ENCODE data around the gene MOB2. TPM values are rescaled to one million over a fixed set of nuclear protein-coding genes. Genes with fewer than 3 reads are reported as not detected.

Gene MOB2
- total RNA-seq, 1 donor from 2014 or later: 55.2 TPM

DNA sequence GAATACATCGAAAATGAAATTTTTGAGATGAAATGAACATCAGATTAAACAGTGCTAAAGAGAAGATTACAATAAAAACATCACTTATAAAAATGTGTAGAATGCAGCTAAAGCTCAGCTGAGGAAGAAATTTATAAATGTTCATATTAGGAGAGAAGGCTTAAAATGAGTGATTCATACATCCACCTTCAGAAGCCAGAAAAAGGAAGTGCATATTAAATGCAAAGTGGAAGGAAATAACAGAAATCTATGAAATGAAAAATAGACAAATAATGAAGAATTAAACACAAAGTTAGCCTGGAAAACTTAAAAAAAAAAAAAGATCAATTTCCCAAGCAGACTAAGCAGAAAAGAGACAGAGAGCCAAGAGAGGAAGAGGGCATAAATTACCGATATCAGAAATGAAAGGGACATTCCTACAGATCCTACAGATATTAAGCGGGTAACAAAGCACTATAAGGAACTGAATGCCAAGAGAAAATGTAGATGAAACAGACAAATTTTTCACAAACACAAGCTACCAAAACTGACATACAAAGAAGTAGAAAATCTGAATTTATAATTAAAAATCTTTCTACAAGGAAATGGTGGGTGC lies 7.2 kb upstream of the MOB2 start:
- ATAC-seq (no peak), DNase-seq (ENCODE audit: low spot score) (no peak)
- intact Hi-C loops (cut with DNase I): no loop called here

DNA sequence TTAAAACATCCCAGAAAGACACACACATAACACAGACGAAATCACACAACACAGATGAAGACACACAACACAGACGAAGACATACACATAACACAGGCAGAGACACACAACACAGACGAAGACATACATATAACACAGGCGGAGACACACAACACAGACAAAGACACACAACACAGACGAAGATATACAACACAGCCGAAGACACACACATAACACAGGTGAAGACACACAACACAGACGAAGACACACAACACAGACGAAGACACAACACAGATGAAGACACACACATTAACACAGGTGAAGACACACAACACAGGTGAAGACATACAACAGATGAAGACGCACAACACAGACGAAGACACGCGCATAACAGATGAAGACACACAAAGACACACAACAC lies 4.8 kb upstream of the MOB2 start:
- intact Hi-C loops (cut with DNase I): no loop called here
- DNase-seq (ENCODE audit: low spot score) (no peak), ATAC-seq (no peak)

DNA sequence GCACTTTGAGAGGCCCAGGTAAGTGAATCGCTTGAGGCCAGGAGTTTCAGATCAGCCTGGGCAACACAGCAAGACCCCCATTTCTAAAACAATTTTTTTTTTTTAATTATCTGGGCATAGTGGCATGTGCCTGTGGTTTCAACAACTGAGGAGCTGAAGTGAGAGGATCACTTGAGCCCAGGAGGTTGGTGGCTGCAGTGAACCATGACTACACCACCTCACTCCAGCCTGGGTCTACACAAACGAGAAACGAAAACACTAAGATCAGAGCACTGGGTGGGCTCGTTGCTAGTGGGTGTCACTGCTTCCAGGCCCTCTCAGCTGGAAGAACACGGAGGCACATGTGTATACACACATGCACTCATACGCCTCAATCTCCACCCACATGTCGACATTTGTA lies 4.1 kb upstream of the MOB2 start:
- DNase-seq (ENCODE audit: low spot score) (no peak), ATAC-seq (no peak)
- intact Hi-C loops (cut with DNase I): no loop called here

DNA sequence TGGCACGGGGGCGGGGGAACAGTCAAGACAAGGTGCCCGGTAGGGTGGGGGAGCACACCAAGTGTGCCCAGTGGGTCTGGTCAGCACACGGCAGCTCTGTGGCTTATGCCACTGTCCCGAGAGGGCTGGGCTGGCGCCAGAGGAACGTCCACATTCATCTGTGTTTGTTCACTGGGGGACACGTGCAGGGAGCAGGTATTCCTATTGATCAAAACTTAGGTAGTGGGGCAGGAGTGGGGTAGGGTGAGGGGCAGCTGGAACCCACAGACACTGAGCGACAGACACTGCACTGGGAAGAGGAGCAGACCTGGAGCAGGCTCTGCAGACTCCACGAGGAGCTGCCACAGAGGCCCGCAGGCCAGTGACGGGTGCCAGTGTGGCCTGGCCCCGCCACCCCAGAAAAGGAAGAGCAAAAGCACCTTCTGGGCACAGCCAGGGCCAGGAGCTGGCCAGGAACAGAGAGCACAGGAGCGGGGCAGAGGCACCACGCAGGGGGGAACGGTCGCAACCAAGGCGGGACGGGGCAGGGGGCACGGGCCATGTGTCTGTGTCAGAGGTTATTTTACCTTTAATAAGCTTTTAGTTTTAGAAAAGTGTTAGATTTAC lies 2.1 kb upstream of the MOB2 start:
- DNase-seq (ENCODE audit: low spot score) (no peak), ATAC-seq (no peak)
- intact Hi-C loops (cut with DNase I): no loop called here

DNA sequence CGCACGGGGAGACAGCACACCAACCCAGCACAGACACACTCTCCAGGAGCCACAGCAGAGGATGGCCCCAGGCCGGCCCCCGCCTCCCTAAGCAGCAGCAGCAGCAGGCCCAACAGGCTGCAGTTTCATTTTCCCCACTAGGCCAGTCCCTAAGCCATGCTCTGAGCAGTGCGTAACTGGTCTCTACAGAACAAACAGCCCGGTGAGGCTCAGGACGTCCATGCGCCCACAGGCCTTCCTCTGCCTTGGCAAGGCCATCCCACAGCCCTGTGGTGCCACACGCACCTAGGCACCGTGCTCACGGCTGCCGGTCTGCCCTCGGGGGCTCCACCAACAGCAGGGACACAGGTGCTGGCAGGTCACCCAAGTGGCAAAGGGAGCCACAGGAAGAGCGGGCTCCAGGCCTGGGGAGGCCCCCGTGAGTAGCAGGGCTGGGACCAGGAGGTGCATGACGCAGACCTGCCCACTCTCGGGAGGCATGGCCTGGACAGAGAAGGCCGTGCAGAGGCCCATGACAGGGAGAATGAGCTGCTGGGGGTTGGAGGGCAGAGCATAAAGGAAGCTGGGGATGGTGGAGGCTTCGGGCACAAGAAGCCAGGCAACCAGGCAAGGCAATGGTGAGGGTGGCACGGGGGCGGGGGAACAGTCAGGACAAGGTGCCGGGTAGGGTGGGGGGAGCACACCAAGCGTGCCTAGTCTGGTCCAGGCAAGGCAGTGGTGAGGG lies 1.4 kb upstream of the MOB2 start:
- DNase-seq (ENCODE audit: low spot score) (no peak), ATAC-seq (peak; percentile 45)
- intact Hi-C loops (cut with DNase I): no loop called here

DNA sequence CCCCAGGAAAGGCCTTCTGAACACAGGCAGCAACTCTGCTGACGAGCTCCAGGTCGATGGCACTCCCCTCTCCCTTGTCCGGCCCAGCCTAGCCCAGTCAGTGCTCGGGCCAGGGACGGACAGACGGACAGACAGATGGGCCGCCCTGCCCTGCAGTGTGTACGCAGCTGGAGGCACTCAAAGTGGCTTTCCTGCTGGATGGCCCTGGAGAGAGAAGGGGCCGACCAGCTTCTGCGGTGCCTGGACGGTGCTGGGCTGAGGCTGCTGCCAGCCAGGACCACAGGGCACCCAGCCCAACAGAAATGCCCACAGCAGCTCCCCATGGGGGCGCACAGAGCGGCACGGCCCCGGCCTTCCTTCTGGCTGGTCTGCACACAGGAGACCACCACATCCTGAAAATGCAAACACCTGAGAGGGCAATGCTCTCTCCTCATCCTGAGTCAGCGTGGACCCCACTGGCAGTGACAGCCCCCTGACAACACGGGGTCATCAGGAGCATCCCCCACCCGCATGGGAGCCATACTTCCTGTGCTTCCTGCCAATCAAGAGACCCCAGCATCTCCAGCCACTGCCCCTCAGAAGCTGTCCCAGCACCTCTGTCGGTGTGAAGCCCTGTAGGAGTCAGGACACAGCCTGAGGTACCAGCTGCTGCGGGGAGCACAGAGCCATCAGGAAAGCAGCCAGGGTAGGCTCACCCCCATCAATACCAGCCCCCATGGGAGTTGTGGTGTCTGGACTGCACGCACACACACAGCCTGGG lies 692 bp upstream of the MOB2 start:
- intact Hi-C loops (cut with DNase I): no loop called here
- no peak for DNase-seq (ENCODE audit: low spot score)
- ATAC-seq: peak; percentile 31

DNA sequence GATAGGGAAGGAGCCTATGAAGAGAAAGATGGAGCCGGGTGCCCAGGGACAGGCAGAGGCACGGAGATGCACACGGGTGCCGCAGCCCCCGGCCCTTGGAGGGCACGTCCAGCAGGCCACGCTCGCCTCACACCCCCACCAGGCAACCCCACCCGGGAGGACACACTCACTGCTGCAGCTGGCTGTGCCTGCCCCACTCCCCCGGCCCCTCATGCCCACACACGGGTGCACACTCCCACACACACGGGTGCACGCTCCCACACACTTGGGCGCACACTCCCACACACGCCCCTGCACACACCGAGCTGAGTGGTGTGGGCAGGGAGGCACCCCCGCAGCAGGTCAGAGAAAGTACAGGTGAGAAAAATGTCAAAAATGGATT lies 1.1 kb downstream of the MOB2 start:
- intact Hi-C loops (cut with DNase I): no loop called here
- no peak for DNase-seq (ENCODE audit: low spot score)
- ATAC-seq: no peak

DNA sequence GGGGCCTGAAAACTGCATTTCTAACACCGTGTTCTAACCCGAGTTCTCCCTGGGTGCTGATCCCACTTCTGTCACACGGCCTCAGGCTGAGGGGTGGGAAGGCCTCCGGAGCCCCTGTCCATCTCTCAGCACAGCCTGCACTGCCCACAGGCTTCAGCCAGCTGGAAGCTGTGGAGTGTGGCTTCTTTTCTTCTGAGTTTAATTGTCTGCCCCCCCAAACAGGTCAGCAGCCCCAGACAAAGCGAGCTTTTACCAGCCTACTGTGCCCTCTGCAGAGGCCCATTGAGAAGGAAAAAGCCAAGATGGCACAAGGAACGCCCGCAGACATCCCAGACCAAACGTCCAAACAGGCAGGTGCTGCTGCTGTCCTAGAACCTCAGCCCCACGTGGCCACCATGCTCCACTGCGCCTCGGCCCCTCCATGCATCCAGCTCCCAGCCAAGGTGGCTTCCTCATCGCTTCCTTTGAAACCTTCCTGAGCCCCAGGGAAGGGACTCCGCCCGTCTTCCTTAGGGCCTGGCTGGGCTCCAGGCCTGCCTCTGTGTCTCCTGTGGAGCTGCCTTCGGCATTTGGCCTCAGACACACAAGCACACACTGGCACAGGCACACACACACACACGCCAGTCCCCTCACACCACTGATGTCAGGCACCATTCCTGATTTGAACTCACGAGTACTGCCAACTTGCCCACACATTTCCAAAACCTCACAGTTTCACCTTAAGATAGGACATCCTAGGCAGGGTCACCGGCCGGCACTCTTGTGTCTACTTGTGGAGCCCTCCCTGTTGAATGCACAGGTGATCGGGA lies 1.7 kb downstream of the MOB2 start:
- no peak for ATAC-seq
- no peak for DNase-seq (ENCODE audit: low spot score)

DNA sequence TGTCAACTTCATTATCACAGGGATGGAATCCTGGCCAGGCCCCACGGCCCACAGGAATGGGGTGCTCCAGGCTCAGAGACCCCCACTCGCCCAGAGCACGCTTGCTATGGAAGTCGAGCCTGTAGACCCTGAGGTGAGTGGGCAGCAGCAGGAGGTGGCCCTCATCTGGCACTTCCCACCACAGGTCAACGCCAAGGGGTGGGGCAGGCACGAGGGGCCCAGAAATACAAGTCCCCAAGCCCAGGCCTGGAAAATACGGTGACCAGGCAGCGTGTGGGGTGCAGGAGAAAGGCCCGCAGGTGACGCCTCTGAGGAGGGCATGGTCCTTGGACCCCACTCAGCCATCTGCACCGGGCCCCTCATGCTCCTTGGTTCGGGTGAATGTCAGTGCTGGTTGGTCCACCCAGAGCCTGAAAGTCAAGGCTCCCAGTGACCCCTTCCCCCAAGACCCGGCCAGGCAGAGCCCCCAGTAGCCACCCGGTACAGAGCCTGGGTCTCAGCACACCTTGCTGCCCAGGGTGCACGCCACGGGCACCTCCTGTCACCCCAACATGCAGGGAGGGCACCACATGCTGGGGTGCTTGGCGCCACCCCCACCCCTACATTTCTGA lies 2.4 kb downstream of the MOB2 start:
- DNase-seq (ENCODE audit: low spot score) (no peak), ATAC-seq (no peak)
- intact Hi-C loops (cut with DNase I): no loop called here

More for the DNA sequence above, 1.7 kb downstream of the MOB2 start:
- intact Hi-C loops (cut with DNase I): no loop called here

DNA sequence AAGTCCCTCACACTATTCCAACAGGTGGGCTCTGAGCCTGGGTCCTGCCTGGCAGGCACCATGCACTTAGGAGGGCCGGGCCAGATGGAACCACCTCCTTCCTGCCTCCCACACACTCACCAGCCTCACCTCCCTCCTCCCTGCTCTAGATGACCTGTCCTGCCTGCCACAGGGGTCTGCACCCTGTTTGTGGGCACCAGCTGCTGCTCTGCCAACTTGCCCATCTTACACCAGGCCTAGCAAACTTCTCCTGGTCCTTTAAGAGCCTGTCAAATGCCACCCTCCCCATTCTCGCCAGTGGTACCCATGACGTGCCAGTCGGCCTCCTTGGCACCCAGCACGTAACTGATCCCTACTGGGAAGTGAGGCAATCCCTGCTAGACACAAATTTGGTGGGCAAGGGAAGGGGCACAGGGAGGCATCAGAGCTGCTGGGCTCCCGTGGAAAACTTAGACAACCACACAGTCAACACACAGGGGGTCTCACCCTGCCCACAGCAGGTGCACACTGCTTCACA lies 3.1 kb downstream of the MOB2 start:
- DNase-seq (ENCODE audit: low spot score): no peak
- intact Hi-C loops (cut with DNase I): no loop called here
- ATAC-seq: no peak

DNA sequence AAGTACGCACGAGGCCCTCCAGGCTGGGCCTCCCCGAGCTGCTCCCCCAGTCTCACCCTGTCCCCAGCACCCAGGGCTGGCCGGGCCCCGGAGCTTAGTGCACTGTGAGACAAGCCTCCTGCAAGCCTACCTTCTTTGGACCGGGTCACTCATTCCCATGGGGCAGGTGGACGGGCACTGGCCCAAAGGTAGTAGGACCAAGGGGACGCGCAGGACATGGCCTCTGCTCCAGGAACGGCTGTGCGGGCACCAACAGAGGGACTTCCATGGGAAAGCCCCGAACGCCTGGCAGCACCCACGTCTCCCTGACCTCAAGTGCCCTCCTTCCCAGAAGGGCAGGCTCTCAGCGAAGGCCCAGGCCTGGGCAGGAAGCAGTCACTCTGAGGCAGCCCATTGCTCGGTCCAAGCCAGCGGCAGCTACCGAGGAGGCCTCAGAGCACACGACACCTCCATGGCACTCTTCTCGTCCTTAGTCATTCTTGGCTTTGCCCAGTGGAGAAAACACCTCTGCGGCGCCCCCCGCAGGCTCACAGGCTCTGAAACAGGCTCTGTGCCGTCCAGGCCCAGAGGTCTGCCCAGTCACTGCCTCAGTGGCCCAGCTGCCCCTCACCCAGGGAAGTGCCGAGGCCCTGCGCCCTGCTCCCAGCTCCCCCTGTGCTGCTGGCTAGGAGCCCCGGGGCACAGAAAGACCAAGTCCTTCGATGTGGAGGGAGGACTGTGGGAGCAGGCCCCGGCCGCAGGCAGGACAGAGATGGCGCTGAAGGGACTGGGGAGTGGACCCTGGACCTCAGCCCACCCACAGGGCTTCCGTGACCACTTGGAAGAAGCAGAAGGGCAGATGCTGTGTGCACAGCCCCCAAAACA lies 3.8 kb downstream of the MOB2 start:
- intact Hi-C loops (cut with DNase I): no loop called here
- ATAC-seq (no peak), DNase-seq (ENCODE audit: low spot score) (no peak)

DNA sequence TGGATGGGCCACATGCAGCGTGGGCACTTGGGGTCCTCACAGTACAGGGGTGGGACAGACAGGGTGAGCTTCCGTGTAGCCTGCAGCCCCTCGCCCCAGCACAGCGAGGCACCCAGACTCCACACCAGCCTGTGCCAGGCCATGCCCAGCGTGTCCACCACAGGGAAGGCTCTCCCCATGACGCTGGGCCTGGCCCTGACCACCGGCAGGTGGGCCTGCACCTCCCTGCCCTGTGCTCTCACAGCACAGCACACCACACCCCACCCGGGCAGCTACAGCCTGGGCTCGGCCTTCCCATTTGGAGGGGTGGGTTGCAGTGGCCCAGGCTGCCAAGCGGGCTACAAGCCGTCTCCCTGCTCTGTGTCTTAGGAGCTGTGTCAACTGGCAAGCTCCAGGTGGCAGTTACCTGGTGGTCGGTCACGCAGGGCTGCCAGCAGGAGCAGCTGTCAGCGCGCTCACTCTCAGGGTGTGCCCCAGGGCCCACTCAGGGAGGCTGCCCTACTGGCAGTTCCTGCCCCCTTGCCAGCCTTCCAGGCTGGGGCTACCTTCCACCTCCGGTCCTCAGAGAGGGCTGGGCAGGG lies 4.6 kb downstream of the MOB2 start:
- DNase-seq (ENCODE audit: low spot score) (no peak), ATAC-seq (no peak)
- intact Hi-C loops (cut with DNase I): no loop called here

DNA sequence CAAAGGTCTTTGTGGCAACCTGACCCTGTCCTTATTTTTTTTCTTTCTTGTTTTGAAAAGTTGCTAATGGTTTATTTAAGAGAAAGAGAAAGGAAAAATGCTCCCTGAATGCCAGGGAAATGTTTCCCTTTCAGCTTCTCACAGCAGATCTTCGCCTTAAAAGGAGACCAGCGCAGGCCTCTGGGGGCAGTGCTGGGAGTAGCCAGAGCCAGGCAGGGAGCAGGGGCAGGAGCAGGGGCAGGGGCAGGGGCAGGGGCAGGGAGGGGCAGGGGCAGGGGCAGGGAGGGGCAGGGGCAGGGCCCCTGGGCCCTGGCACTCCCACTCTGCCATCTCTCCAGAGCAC lies 5.1 kb downstream of the MOB2 start:
- DNase-seq (ENCODE audit: low spot score): no peak
- no peak for ATAC-seq
- intact Hi-C loops (cut with DNase I): no loop called here

DNA sequence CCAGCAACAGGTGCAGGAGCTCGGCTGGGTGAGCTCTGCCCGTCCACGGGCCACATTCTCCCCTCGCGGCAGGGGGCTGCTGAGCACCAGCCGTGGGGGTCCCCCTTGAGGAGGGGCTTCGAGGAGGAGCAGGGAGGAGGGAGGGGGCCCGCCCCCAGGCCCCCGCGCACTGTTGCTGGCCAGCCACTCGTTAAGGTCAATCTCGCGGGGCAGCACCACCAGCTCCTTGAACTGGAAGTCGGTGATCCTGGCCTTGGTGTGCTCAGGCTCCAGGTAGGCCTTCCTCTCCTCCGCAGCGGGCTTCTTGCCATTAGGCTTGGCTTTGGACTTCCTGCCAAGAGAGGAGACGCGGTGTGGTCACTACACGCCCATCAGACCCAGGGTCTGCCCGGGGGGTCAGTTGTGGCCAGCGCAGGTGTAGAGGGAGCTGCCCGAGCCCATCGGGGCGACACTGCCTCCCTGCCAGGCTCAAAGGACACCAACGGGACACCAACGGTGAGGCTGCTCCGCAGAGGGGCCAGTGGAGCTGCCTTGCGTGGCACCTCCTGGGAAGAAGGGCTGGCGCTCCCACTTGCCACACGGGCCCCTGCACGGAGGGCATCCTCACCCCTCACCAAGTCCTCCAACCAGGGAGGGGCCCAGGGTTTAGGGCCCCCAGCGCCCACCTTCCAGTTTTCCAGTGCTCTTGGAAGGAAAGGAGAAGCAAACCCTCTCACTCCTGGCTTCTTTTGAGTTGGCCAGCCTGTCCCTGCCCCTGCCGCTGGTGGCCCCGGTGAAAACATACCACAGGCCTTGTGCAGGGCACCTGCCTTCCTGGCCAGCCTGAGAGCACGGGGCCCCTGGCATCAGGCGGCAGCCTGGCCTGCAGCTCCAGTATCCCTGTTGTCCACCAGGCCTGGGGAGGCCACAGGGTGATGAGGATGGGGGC lies 5.8 kb downstream of the MOB2 start:
- ATAC-seq (no peak), DNase-seq (ENCODE audit: low spot score) (no peak)
- intact Hi-C loops (cut with DNase I): no loop called here

DNA sequence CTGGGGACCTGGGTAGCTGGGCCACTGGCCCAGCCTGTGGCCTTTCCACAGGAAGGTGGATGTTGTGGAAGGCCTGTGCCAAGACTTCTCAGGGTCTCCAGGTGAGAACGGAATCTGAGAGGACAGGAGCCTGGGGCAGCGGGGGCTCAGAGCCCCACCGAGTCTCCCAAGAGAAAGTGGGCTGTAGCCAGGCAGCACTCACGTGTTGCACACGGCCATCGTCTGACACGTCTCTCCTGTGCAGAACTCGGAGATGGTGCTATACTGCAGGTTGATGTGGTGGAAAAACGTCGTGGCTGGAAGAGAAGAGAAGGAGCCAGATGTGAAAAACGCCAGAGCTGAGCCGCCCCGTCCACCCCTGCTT lies 6.4 kb downstream of the MOB2 start:
- intact Hi-C loops (cut with DNase I): no loop called here
- ATAC-seq: no peak
- DNase-seq (ENCODE audit: low spot score): no peak

DNA sequence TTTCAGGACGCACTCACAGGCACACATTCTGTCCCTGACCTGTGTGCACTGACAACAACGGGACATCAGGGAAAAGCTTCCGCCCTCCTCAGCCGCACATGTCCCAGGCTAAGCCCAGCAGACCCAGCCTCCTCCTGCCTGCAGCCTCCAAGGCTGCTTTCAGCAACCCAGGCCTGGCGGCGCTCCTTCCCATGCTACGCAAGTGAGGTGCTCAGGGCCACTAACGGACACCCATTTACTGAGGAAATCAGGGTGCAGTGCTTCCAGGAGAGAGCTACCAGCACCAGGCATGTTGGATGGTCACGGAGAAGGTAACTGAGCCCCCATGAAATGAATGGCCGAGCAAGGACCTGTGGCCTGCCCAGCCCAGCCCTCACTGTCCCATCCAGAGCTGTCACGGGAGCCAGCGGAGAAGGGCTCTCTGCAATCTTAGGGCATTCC lies 6.9 kb downstream of the MOB2 start:
- ATAC-seq: no peak
- no peak for DNase-seq (ENCODE audit: low spot score)
- intact Hi-C loops (cut with DNase I): no loop called here

All from sciatic nerve (tissue), 2 donors.